RWPE1 (cell line): ENCODE measurements around the gene GALNT2.

Experiments
- CTCF ChIA-PET: fragments of 350-600 bp; sonication (Branson Sonifier 250); formaldehyde crosslinking; extraction: SDS; loops from one replicate; lab custom pipeline; 2021; lab: Yijun Ruan, JAX
- POLR2A ChIA-PET: fragments of 400-600 bp; formaldehyde crosslinking; extraction: SDS; loops from one replicate; lab custom pipeline; 2020; ENCODE audit warnings: antibody characterized with exemption; ENCODE audit not compliant: low non-redundant PET; lab: Yijun Ruan, JAX
- DNase-seq: peaks from one replicate; pipeline ENCODE4 v3.0.0; 2012; ENCODE audit warnings: low spot score
- H3K27ac ChIP-seq: fragments of 450-650 bp; 2 replicates; pipeline ENCODE4 v1.5.1; 2017
- CTCF ChIP-seq: fragments of 450-650 bp; conservative IDR thresholded peaks from 2 replicates; pipeline ENCODE4 v1.5.1; 2017; ENCODE audit warnings: low read depth, mild to moderate bottlenecking

GALNT2 gene

GRCh38 chr1:230226007-230226800 is 159.2 kb downstream of the GALNT2 start:
- ChIA-PET CTCF (interaction anchor here (0.5 to 0.6 kb wide), 3 partner anchors 311 to 576 kb away, joined by 3 to 5 read pairs (median 4); no protein-coding TSS in a partner anchor), POLR2A (no interaction called here)
- no peak overlapping the region for H3K27ac ChIP-seq
- no peak for DNase-seq
- TF ChIP-seq CTCF = no peak

- POLR2A ChIA-PET = no interaction called here
- TF ChIP-seq CTCF = no peak
- no peak overlapping the region for H3K27ac ChIP-seq
- DNase-seq = no peak
- CTCF ChIA-PET = interaction anchor here (0.5 to 0.6 kb wide), 3 partner anchors 311 to 576 kb away, joined by 3 to 5 read pairs (median 4); no protein-coding TSS in a partner anchor
Measured at GRCh38 chr1:230226814-230227213, 159.8 kb downstream of the GALNT2 start.

GRCh38 chr1:230228236-230228897 is 161.3 kb downstream of the GALNT2 start:
- CTCF ChIA-PET = interaction anchor here (0.5 to 0.7 kb wide), 2 partner anchors 14 to 32 kb away, joined by 3 read pairs; no protein-coding TSS in a partner anchor
- TF ChIP-seq CTCF = no peak
- POLR2A ChIA-PET = no interaction called here
- H3K27ac ChIP-seq = no peak overlapping the region
- DNase-seq = no peak

- POLR2A ChIA-PET = no interaction called here
- no peak for DNase-seq
- CTCF ChIA-PET = no interaction called here
- no peak overlapping the region for H3K27ac ChIP-seq
- TF ChIP-seq CTCF = no peak
Measured at GRCh38 chr1:230230273-230230672, 163.2 kb downstream of the GALNT2 start.

GRCh38 chr1:230230948-230231773 is 164.1 kb downstream of the GALNT2 start:
- POLR2A ChIA-PET = no interaction called here
- DNase-seq = no peak
- no peak for TF ChIP-seq CTCF
- no peak overlapping the region for H3K27ac ChIP-seq
- CTCF ChIA-PET = no interaction called here

GRCh38 chr1:230231774-230232145 is 164.7 kb downstream of the GALNT2 start:
- ChIA-PET POLR2A (no interaction called here), CTCF (no interaction called here)
- no peak for DNase-seq
- no peak for TF ChIP-seq CTCF
- no peak overlapping the region for H3K27ac ChIP-seq
